ENCODE results near the gene KAZN. TPM values are rescaled to one million over a fixed set of nuclear protein-coding genes. Genes with fewer than 3 reads are reported as not detected.

KAZN gene
- total RNA-seq, 4 donors from 2014 or later: 0.77 to 12.3 (median 4.9) TPM

DNA sequence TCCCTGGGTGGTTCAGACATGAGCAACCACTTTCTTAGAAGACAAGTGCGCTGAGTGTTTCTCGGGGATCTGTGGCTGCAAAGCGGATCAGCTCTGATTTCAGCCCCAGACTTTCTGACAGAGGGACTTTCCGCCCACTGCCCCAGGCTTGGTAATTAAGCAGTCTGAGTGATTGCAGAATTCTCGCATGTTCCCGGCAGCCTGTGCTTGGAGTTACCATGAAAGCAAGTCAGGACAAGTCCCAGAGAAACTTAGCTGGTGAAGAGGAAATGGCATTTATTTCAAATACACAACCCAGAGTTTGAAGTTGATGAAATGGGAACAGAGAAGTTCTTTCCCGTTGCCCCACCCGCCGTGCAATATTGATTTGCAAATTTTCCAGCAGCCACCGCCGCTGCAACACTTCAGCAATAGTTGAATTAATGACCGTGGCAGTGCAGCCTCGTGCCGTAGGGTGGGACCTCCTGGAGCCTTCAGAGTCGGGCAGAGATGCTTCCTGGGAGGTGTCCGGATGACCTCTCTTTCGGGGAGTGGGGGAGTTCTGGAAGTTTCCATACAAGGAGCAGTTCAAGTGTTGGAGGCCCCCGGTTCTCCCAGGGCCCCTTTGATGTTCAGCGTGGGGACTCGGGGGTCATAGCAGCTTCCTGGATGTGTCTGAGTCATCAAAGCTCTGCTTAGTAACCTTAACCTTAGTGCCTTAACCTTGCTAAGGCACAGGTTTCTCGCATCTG, 134.7 kb downstream of the KAZN start:
- H3K27ac ChIP-seq: no peak overlapping the region
- no peak overlapping the region for H3K4me3 ChIP-seq
- H3K4me1 ChIP-seq: no peaks in the 10 kb centered on the region
- no peaks in the 10 kb centered on the region for H3K9me3 ChIP-seq
- intact Hi-C loops (cut with DNase I; ENCODE audit: low total_unique reads): no loop called here
- no peak for DNase-seq
- no peaks in the 10 kb centered on the region for H3K27me3 ChIP-seq
- no peaks in the 10 kb centered on the region for H3K36me3 ChIP-seq
- TF ChIP-seq, protein P1, sequence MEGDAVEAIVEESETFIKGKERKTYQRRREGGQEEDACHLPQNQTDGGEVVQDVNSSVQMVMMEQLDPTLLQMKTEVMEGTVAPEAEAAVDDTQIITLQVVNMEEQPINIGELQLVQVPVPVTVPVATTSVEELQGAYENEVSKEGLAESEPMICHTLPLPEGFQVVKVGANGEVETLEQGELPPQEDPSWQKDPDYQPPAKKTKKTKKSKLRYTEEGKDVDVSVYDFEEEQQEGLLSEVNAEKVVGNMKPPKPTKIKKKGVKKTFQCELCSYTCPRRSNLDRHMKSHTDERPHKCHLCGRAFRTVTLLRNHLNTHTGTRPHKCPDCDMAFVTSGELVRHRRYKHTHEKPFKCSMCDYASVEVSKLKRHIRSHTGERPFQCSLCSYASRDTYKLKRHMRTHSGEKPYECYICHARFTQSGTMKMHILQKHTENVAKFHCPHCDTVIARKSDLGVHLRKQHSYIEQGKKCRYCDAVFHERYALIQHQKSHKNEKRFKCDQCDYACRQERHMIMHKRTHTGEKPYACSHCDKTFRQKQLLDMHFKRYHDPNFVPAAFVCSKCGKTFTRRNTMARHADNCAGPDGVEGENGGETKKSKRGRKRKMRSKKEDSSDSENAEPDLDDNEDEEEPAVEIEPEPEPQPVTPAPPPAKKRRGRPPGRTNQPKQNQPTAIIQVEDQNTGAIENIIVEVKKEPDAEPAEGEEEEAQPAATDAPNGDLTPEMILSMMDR (IDR thresholded peaks at IDR 0.05): no peak
- TF ChIP-seq POLR2A (IDR thresholded peaks at IDR 0.05): no peak

DNA sequence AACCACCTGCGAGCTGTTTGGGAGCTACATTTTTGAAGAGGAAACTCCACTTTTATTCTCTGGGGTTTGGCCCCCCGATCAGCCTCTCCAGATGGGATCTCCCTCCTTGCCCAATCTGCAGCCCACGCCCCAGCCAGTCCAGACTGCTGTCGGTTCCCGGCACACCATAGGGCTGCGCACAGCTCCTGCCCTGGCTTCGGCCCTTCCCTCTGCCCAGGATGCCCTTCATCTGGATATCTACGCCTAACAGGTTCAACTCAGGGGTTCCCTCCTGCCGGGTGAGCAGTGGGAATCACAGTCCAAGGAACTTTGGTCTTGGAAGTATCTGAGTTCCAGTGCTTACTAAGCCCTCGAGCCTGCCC, 135.3 kb downstream of the KAZN start:
- Histone ChIP-seq H3K9me3 (no peaks in the 10 kb centered on the region), H3K4me3 (no peak overlapping the region), H3K27ac (no peak overlapping the region), H3K27me3 (peaks cover 0 to 1% of the 10 kb centered on the region in 2 donors), H3K36me3 (no peaks in the 10 kb centered on the region), H3K4me1 (no peaks in the 10 kb centered on the region)
- no peak for DNase-seq
- no peak for TF ChIP-seq POLR2A (IDR thresholded peaks at IDR 0.05)
- TF ChIP-seq, protein P1 (IDR thresholded peaks at IDR 0.05): no peak
- intact Hi-C loops (cut with DNase I; ENCODE audit: low total_unique reads): no loop called here

DNA sequence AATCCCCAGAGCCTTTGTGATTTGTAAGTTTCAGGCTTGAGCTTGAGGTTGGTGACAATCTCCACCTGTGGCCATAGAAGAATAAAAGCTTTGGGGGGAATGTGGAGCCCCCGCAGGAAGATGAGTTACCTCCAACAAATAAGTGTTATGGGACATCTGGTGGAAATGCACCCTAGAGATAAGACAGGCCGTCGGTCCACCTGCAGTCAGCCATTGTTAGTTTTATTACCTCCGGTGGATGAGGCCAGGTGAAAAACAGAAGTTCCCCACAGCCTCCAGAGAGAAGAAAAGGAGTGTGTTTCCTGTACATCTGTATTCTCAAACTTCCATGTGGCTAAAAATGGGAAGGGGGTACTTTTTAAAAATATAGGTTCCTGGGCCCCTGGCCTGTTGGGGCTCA, 137.4 kb downstream of the KAZN start:
- Histone ChIP-seq H3K9me3 (no peaks in the 10 kb centered on the region), H3K4me3 (no peak overlapping the region), H3K4me1 (no peaks in the 10 kb centered on the region), H3K27ac (no peak overlapping the region), H3K27me3 (peaks cover 0 to 5% of the 10 kb centered on the region in 2 donors), H3K36me3 (no peaks in the 10 kb centered on the region)
- no peak for DNase-seq
- TF ChIP-seq, protein P1 (IDR thresholded peaks at IDR 0.05): no peak
- TF ChIP-seq POLR2A (IDR thresholded peaks at IDR 0.05): no peak
- intact Hi-C loops (cut with DNase I; ENCODE audit: low total_unique reads): no loop called here

DNA sequence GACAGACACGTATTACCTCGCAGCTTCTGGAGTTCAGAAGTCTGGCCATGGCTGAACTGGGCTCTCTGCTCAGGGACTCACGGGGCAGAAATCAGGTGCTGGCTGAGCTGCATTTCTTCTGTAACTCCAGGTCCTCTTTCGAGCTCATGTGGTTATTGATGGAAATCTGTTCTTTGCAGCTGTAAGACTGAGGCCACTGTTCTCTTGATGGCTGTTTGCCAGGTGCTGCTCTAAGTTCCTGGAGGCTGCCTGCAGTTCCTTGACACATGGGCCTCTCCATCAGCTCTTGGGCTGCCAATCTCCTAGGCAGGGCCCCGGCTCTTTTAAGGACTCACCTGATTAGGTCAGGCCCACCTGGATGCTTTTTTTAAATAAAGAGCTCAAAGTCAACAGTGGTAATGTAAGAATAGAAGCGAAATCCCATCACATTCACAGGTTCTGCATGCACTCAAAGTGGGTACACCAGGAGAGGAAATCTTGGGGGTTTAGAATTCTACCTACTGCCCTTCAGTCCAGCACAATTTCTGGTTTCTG, 139.1 kb downstream of the KAZN start:
- DNase-seq: no peak
- intact Hi-C loops (cut with DNase I; ENCODE audit: low total_unique reads): no loop called here
- Histone ChIP-seq H3K4me3 (no peak overlapping the region), H3K9me3 (no peaks in the 10 kb centered on the region), H3K4me1 (no peaks in the 10 kb centered on the region), H3K27me3 (peaks cover 0 to 5% of the 10 kb centered on the region in 2 donors), H3K27ac (no peak overlapping the region), H3K36me3 (no peaks in the 10 kb centered on the region)
- TF ChIP-seq, protein P1 (IDR thresholded peaks at IDR 0.05): no peak
- TF ChIP-seq POLR2A (IDR thresholded peaks at IDR 0.05): no peak

DNA sequence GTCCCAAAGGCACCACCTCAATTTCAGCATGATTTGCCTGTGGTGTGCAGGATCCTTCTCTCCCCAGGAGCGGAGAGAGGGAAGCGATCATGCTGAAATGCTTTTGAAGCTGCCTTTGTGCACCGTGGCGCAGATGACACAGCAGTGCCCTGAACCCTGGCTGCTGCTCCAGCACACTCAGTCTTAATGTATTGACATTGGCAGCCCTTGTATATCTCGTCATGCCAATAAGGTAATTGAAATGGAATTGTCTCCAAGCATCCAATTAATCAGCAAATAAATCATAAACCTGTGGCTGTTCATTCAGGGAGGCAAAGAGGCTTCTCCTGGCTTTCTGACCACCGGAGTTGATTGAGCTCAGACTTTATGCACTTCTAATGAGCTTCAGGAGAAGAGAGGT, 139.8 kb downstream of the KAZN start:
- H3K27me3 ChIP-seq: peaks cover 0 to 5% of the 10 kb centered on the region in 2 donors
- no peaks in the 10 kb centered on the region for H3K36me3 ChIP-seq
- H3K9me3 ChIP-seq: no peaks in the 10 kb centered on the region
- intact Hi-C loops (cut with DNase I; ENCODE audit: low total_unique reads): no loop called here
- H3K4me3 ChIP-seq: no peak overlapping the region
- H3K4me1 ChIP-seq: no peaks in the 10 kb centered on the region
- H3K27ac ChIP-seq: no peak overlapping the region
- DNase-seq: no peak
- no peak for TF ChIP-seq POLR2A (IDR thresholded peaks at IDR 0.05)
- TF ChIP-seq, protein P1 (IDR thresholded peaks at IDR 0.05): no peak
